ENCODE measurements around the gene NOXA1. TPM values are rescaled to one million over a fixed set of nuclear protein-coding genes. Genes with fewer than 3 reads are reported as not detected.
"Not testable (repeated sequence)": the region's sequence is repeated elsewhere in the genome, so short reads cannot be mapped to it uniquely, and the experiment has no call there.

NOXA1 gene
- total and polyA plus RNA-seq, 4 donors = 1.3 to 3.6 (median 2.4) TPM

DNA sequence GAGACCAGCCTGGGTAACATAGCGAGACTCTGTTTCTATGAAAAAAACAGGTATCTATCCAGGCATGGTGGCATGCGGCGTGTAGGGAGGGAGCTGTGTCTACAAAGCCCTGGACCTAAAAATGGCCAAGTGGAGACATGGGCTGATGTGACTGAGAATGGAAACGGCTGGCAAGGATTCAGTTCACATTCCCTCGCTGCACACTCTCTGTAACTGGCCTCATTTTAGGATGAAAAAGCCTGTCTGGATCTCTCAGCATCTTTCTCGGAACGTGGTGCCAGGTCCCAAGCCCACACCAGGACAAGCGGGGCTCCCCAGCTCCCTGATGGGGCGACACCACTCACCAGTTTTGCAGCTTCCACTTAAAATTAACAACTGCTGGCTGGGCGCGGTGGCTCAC is 13.7 kb upstream of the NOXA1 start (continued):
- TF ChIP-seq, protein P1, sequence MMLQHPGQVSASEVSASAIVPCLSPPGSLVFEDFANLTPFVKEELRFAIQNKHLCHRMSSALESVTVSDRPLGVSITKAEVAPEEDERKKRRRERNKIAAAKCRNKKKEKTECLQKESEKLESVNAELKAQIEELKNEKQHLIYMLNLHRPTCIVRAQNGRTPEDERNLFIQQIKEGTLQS (IDR thresholded peaks at IDR 0.05) = no peak
- TF ChIP-seq, protein P2, sequence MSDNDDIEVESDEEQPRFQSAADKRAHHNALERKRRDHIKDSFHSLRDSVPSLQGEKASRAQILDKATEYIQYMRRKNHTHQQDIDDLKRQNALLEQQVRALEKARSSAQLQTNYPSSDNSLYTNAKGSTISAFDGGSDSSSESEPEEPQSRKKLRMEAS (IDR thresholded peaks at IDR 0.05) = no peak
- no peak for TF ChIP-seq NR2F2 (IDR thresholded peaks at IDR 0.05)

GRCh38 chr9:137410236-137410890 is 12.8 kb upstream of the NOXA1 start:
- H3K27me3 ChIP-seq (ENCODE audit: control insufficient read depth in 4 of 4, insufficient read depth in 4 of 4, low read length in 3 of 4); H3K9ac ChIP-seq (ENCODE audit: low read depth in 1 of 2, low read length in 2 of 2); H3K36me3 ChIP-seq (ENCODE audit: control insufficient read depth in 4 of 4, insufficient read depth in 3 of 4, low read depth in 1 of 4, low read length in 3 of 4); H3K4me3 ChIP-seq (ENCODE audit: low read depth in 1 of 3, low read length in 3 of 3); H3K27ac ChIP-seq (ENCODE audit: low read depth in 1 of 2, low read length in 2 of 2); H3K9me3 ChIP-seq (ENCODE audit: control insufficient read depth in 4 of 4, low read length in 3 of 4); DNase-seq (ENCODE audit: low spot score): not testable (repeated sequence)
- peaks cover 5 to 10% (median 6%) of the 10 kb centered on the region in 4 donors for H3K4me1 ChIP-seq (ENCODE audit: control insufficient read depth in 4 of 4, insufficient read depth in 4 of 4, low read length in 3 of 4)
- WGBS = 87% methylated on average over 18 of the region's 18 CpGs

- Histone ChIP-seq H3K36me3 (ENCODE audit: control insufficient read depth in 4 of 4, insufficient read depth in 3 of 4, low read depth in 1 of 4, low read length in 3 of 4) (no peaks in the 10 kb centered on the region), H3K27me3 (ENCODE audit: control insufficient read depth in 4 of 4, insufficient read depth in 4 of 4, low read length in 3 of 4) (no peaks in the 10 kb centered on the region), H3K4me3 (ENCODE audit: low read depth in 1 of 3, low read length in 3 of 3) (no peak overlapping the region), H3K4me1 (ENCODE audit: control insufficient read depth in 4 of 4, insufficient read depth in 4 of 4, low read length in 3 of 4) (peaks cover 5 to 10% (median 6%) of the 10 kb centered on the region in 4 donors), H3K9me3 (ENCODE audit: control insufficient read depth in 4 of 4, low read length in 3 of 4) (no peaks in the 10 kb centered on the region), H3K9ac (ENCODE audit: low read depth in 1 of 2, low read length in 2 of 2) (no peak overlapping the region), H3K27ac (ENCODE audit: low read depth in 1 of 2, low read length in 2 of 2) (no peak overlapping the region)
- no peak for DNase-seq (ENCODE audit: low spot score)
- WGBS = 90% methylated on average over 15 of the region's 15 CpGs
- TF ChIP-seq RAD21 (IDR thresholded peaks at IDR 0.05) (no peak), TAF1 (conservative IDR thresholded peaks at IDR 0.05) (no peak), FOXA1 (IDR thresholded peaks at IDR 0.05) (no peak), RXRA (IDR thresholded peaks at IDR 0.05) (no peak), HNF4G (IDR thresholded peaks at IDR 0.05) (no peak), FOXA2 (IDR thresholded peaks at IDR 0.05) (no peak), SP1 (IDR thresholded peaks at IDR 0.05) (no peak)
- TF ChIP-seq, protein P2 (IDR thresholded peaks at IDR 0.05) = no peak
- TF ChIP-seq, protein P3, sequence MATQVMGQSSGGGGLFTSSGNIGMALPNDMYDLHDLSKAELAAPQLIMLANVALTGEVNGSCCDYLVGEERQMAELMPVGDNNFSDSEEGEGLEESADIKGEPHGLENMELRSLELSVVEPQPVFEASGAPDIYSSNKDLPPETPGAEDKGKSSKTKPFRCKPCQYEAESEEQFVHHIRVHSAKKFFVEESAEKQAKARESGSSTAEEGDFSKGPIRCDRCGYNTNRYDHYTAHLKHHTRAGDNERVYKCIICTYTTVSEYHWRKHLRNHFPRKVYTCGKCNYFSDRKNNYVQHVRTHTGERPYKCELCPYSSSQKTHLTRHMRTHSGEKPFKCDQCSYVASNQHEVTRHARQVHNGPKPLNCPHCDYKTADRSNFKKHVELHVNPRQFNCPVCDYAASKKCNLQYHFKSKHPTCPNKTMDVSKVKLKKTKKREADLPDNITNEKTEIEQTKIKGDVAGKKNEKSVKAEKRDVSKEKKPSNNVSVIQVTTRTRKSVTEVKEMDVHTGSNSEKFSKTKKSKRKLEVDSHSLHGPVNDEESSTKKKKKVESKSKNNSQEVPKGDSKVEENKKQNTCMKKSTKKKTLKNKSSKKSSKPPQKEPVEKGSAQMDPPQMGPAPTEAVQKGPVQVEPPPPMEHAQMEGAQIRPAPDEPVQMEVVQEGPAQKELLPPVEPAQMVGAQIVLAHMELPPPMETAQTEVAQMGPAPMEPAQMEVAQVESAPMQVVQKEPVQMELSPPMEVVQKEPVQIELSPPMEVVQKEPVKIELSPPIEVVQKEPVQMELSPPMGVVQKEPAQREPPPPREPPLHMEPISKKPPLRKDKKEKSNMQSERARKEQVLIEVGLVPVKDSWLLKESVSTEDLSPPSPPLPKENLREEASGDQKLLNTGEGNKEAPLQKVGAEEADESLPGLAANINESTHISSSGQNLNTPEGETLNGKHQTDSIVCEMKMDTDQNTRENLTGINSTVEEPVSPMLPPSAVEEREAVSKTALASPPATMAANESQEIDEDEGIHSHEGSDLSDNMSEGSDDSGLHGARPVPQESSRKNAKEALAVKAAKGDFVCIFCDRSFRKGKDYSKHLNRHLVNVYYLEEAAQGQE (IDR thresholded peaks at IDR 0.05) = no peak
These were observed 12.3 kb upstream of the NOXA1 start for GRCh38 chr9:137410891-137411249.

GRCh38 chr9:137411260-137411644 is 11.9 kb upstream of the NOXA1 start:
- no peaks in the 10 kb centered on the region for H3K9me3 ChIP-seq (ENCODE audit: control insufficient read depth in 4 of 4, low read length in 3 of 4)
- TF ChIP-seq HNF4G (IDR thresholded peaks at IDR 0.05) (no peak), GABPA (IDR thresholded peaks at IDR 0.05 in 1 of 2, conservative IDR thresholded peaks at IDR 0.05 in 1 of 2) (no peak), YY1 (IDR thresholded peaks at IDR 0.05) (no peak), FOXA1 (IDR thresholded peaks at IDR 0.05) (no peak)
- TF ChIP-seq, protein P3 (IDR thresholded peaks at IDR 0.05) = no peak
- TF ChIP-seq, protein P2 (IDR thresholded peaks at IDR 0.05) = no peak
- TF ChIP-seq, protein P4, sequence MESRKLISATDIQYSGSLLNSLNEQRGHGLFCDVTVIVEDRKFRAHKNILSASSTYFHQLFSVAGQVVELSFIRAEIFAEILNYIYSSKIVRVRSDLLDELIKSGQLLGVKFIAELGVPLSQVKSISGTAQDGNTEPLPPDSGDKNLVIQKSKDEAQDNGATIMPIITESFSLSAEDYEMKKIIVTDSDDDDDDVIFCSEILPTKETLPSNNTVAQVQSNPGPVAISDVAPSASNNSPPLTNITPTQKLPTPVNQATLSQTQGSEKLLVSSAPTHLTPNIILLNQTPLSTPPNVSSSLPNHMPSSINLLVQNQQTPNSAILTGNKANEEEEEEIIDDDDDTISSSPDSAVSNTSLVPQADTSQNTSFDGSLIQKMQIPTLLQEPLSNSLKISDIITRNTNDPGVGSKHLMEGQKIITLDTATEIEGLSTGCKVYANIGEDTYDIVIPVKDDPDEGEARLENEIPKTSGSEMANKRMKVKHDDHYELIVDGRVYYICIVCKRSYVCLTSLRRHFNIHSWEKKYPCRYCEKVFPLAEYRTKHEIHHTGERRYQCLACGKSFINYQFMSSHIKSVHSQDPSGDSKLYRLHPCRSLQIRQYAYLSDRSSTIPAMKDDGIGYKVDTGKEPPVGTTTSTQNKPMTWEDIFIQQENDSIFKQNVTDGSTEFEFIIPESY (IDR thresholded peaks at IDR 0.05) = no peak
- H3K4me3 ChIP-seq (ENCODE audit: low read depth in 1 of 3, low read length in 3 of 3) = no peak overlapping the region
- H3K27me3 ChIP-seq (ENCODE audit: control insufficient read depth in 4 of 4, insufficient read depth in 4 of 4, low read length in 3 of 4) = no peaks in the 10 kb centered on the region
- peaks cover 5 to 10% (median 6%) of the 10 kb centered on the region in 4 donors for H3K4me1 ChIP-seq (ENCODE audit: control insufficient read depth in 4 of 4, insufficient read depth in 4 of 4, low read length in 3 of 4)
- no peak overlapping the region for H3K27ac ChIP-seq (ENCODE audit: low read depth in 1 of 2, low read length in 2 of 2)
- WGBS = 67% methylated on average over 17 of the region's 17 CpGs
- no peak overlapping the region for H3K9ac ChIP-seq (ENCODE audit: low read depth in 1 of 2, low read length in 2 of 2)
- no peaks in the 10 kb centered on the region for H3K36me3 ChIP-seq (ENCODE audit: control insufficient read depth in 4 of 4, insufficient read depth in 3 of 4, low read depth in 1 of 4, low read length in 3 of 4)
- DNase-seq (ENCODE audit: low spot score) = no peak

Measured in liver (tissue), 9 donors.